Measurements from ENCODE around the gene NR1D1. TPM values are rescaled to one million over a fixed set of nuclear protein-coding genes. Genes with fewer than 3 reads are reported as not detected.
A peak's percentile ranks its signal among the peaks of the same experiment; 100 is the strongest.

The NR1D1 gene
- total RNA-seq, 1 donor from 2014 or later = 2.6 TPM

- H3K27me3 Mint-ChIP-seq = no peaks in the 10 kb centered on the region
- peak overlapping the region; percentile 54 for H3K27ac Mint-ChIP-seq
- peaks cover 10% of the 10 kb centered on the region for H3K36me3 Mint-ChIP-seq (ENCODE audit: insufficient read depth)
- no peaks in the 10 kb centered on the region for H3K9me3 Mint-ChIP-seq (ENCODE audit: low read depth)
- no peak for DNase-seq (ENCODE audit: low spot score, unreplicated experiment)
- no peak overlapping the region for H3K4me3 Mint-ChIP-seq (ENCODE audit: low read depth)
- TF ChIP-seq CTCF (IDR thresholded peaks at IDR 0.05; ENCODE audit: unreplicated experiment) = no peak
- no peaks in the 10 kb centered on the region for H3K4me1 Mint-ChIP-seq (ENCODE audit: low read depth)
These were observed 15.9 kb downstream of the NR1D1 start for GRCh38 chr17:40084477-40084876.

- Mint-ChIP-seq H3K36me3 (ENCODE audit: insufficient read depth) (peaks cover 2% of the 10 kb centered on the region), H3K27ac (no peak overlapping the region), H3K9me3 (ENCODE audit: low read depth) (no peaks in the 10 kb centered on the region), H3K4me1 (ENCODE audit: low read depth) (peaks cover 13% of the 10 kb centered on the region), H3K27me3 (no peaks in the 10 kb centered on the region), H3K4me3 (ENCODE audit: low read depth) (no peak overlapping the region)
- no peak for DNase-seq (ENCODE audit: low spot score, unreplicated experiment)
- no peak for TF ChIP-seq CTCF (IDR thresholded peaks at IDR 0.05; ENCODE audit: unreplicated experiment)
These were observed 20.8 kb downstream of the NR1D1 start for GRCh38 chr17:40079545-40079944.

- peaks cover 29% of the 10 kb centered on the region for H3K4me1 Mint-ChIP-seq (ENCODE audit: low read depth)
- no peak for TF ChIP-seq CTCF (IDR thresholded peaks at IDR 0.05; ENCODE audit: unreplicated experiment)
- H3K4me3 Mint-ChIP-seq (ENCODE audit: low read depth) = no peak overlapping the region
- H3K27ac Mint-ChIP-seq = no peak overlapping the region
- DNase-seq (ENCODE audit: low spot score, unreplicated experiment) = no peak
- no peaks in the 10 kb centered on the region for H3K9me3 Mint-ChIP-seq (ENCODE audit: low read depth)
- no peaks in the 10 kb centered on the region for H3K27me3 Mint-ChIP-seq
- no peaks in the 10 kb centered on the region for H3K36me3 Mint-ChIP-seq (ENCODE audit: insufficient read depth)
These were observed 23.8 kb downstream of the NR1D1 start for GRCh38 chr17:40076591-40076990.

- no peak for DNase-seq (ENCODE audit: low spot score, unreplicated experiment)
- no peaks in the 10 kb centered on the region for H3K27me3 Mint-ChIP-seq
- H3K4me3 Mint-ChIP-seq (ENCODE audit: low read depth) = no peak overlapping the region
- H3K9me3 Mint-ChIP-seq (ENCODE audit: low read depth) = no peaks in the 10 kb centered on the region
- no peaks in the 10 kb centered on the region for H3K36me3 Mint-ChIP-seq (ENCODE audit: insufficient read depth)
- TF ChIP-seq CTCF (IDR thresholded peaks at IDR 0.05; ENCODE audit: unreplicated experiment) = no peak
- no peak overlapping the region for H3K27ac Mint-ChIP-seq
- peaks cover 33% of the 10 kb centered on the region for H3K4me1 Mint-ChIP-seq (ENCODE audit: low read depth)
These were observed 24.4 kb downstream of the NR1D1 start for GRCh38 chr17:40075942-40076498.

GRCh38 chr17:40075201-40075941, 25.0 kb downstream of the NR1D1 start:
- H3K27me3 Mint-ChIP-seq = no peaks in the 10 kb centered on the region
- TF ChIP-seq CTCF (IDR thresholded peaks at IDR 0.05; ENCODE audit: unreplicated experiment) = peak; percentile 80
- DNase-seq (ENCODE audit: low spot score, unreplicated experiment) = peak; percentile 63
- H3K4me1 Mint-ChIP-seq (ENCODE audit: low read depth) = peaks cover 37% of the 10 kb centered on the region
- H3K4me3 Mint-ChIP-seq (ENCODE audit: low read depth) = no peak overlapping the region
- H3K36me3 Mint-ChIP-seq (ENCODE audit: insufficient read depth) = no peaks in the 10 kb centered on the region
- no peak overlapping the region for H3K27ac Mint-ChIP-seq
- H3K9me3 Mint-ChIP-seq (ENCODE audit: low read depth) = no peaks in the 10 kb centered on the region
